Transverse colon (tissue), 4 donors: ENCODE measurements around the gene UIMC1.
"Not testable (repeated sequence)": the region's sequence is repeated elsewhere in the genome, so short reads cannot be mapped to it uniquely, and the experiment has no call there.

Source experiments
- CTCF ChIP-seq, 5 experiments: fragments of 200-600 bp in 3 of 5; fragments of 450-650 bp in 2 of 5; sonication (generic) in 3 of 5; IDR thresholded peaks; 1 replicate in 2 of 5; 2 replicates in 3 of 5; pipeline ENCODE4 v1.5.1; 2016 to 2017; ENCODE audit warnings: antibody characterized with exemption in 5 of 5, inconsistent platforms in 3 of 5, mild to moderate bottlenecking in 2 of 5, moderate library complexity in 1 of 5
- EP300 ChIP-seq: sonication (generic); formaldehyde crosslinking; IDR thresholded peaks from one replicate; pipeline ENCODE4 v1.6.1; 2017; ENCODE audit warnings: antibody characterized with exemption, low read depth
- POLR2A ChIP-seq: fragments of 450-650 bp; IDR thresholded peaks from one replicate; pipeline ENCODE4 v1.6.1; 2016; ENCODE audit warnings: antibody characterized with exemption, mild to moderate bottlenecking, moderate library complexity
- POLR2AphosphoS5 ChIP-seq, 3 donors: sonication (generic); formaldehyde crosslinking; IDR thresholded peaks; one replicate each; pipeline ENCODE4 v1.6.1; 2016; ENCODE audit warnings: antibody characterized with exemption in 3 of 3

DNA sequence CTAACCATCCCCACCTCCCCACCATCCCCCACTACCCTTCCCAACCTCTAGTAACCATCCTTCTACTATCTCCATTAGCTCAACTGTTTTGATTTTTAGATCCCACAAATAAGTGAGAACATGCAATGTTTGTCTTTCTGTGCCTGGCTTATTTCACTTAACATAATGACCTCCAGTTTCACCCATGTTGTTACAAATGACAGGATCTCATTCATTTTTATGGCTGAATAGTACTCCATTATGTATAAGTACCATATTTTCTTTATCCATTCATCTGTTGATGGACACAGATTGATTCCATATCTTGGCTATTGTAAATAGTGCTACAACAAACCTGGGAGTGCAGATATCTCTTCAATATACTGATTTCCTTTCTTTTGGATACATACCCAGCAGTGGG, 7.1 kb downstream of the UIMC1 start:
- not testable (repeated sequence) for TF ChIP-seq CTCF (IDR thresholded peaks at IDR 0.05); POLR2A; POLR2AphosphoS5 (IDR thresholded peaks at IDR 0.05); EP300
